Type B pancreatic cell (in vitro differentiated cells): ENCODE measurements around the gene GET4. TPM values are rescaled to one million over a fixed set of nuclear protein-coding genes. Genes with fewer than 3 reads are reported as not detected.

Source experiments
- DNase-seq: peaks from one replicate; pipeline ENCODE4 v3.0.0; 2021; ENCODE audit warnings: mixed read lengths; ENCODE audit not compliant: unreplicated experiment; ENCODE audit errors: extremely low spot score
- H3K27ac Mint-ChIP-seq: 2 replicates; pipeline ENCODE4 v1.8.0; 2021; ENCODE audit warnings: mild to moderate bottlenecking, mixed read lengths
- H3K27me3 Mint-ChIP-seq: 2 replicates; pipeline ENCODE4 v1.8.0; 2021; ENCODE audit warnings: mixed read lengths
- H3K36me3 Mint-ChIP-seq: 2 replicates; pipeline ENCODE4 v1.8.0; 2021; ENCODE audit warnings: mixed read lengths
- H3K4me1 Mint-ChIP-seq: one replicate; pipeline ENCODE4 v1.8.0; 2021; ENCODE audit warnings: mixed read lengths; ENCODE audit not compliant: unreplicated experiment
- H3K4me3 Mint-ChIP-seq: 2 replicates; pipeline ENCODE4 v1.8.0; 2021; ENCODE audit warnings: mild to moderate bottlenecking, mixed read lengths
- H3K9me3 Mint-ChIP-seq: 2 replicates; pipeline ENCODE4 v1.8.0; 2021; ENCODE audit warnings: mixed read lengths
- CTCF ChIP-seq: fragments of 200-600 bp; sonication (generic); conservative IDR thresholded peaks from 2 replicates; pipeline ENCODE4 v1.5.0; 2021; ENCODE audit warnings: antibody characterized with exemption, mild to moderate bottlenecking
- total RNA-seq: library from RNA; stranded (reverse); gene quantifications from 2 replicates; pipeline ENCODE4 v1.2.1, GENCODE V29; 2021; ENCODE audit warnings: low replicate concordance

Gene GET4
- total RNA-seq, 1 donor from 2014 or later = 46.3 TPM

- no peaks in the 10 kb centered on the region for H3K9me3 Mint-ChIP-seq
- H3K4me3 Mint-ChIP-seq = no peak overlapping the region
- no peaks in the 10 kb centered on the region for H3K36me3 Mint-ChIP-seq
- H3K27ac Mint-ChIP-seq = no peak overlapping the region
- no peak for TF ChIP-seq CTCF
- DNase-seq = no peak
- H3K27me3 Mint-ChIP-seq = peaks cover 15% of the 10 kb centered on the region
- H3K4me1 Mint-ChIP-seq = no peaks in the 10 kb centered on the region
Measured at GRCh38 chr7:903921-904755, 27.8 kb downstream of the GET4 start.

GRCh38 chr7:904847-905246 is 28.5 kb downstream of the GET4 start:
- H3K4me3 Mint-ChIP-seq = no peak overlapping the region
- peaks cover 17% of the 10 kb centered on the region for H3K27me3 Mint-ChIP-seq
- H3K27ac Mint-ChIP-seq = no peak overlapping the region

GRCh38 chr7:906776-907157 is 30.4 kb downstream of the GET4 start:
- DNase-seq = no peak
- TF ChIP-seq CTCF = no peak
- no peaks in the 10 kb centered on the region for H3K36me3 Mint-ChIP-seq
- H3K27me3 Mint-ChIP-seq = peaks cover 23% of the 10 kb centered on the region
- H3K4me3 Mint-ChIP-seq = no peak overlapping the region
- H3K4me1 Mint-ChIP-seq = no peaks in the 10 kb centered on the region
- no peaks in the 10 kb centered on the region for H3K9me3 Mint-ChIP-seq
- no peak overlapping the region for H3K27ac Mint-ChIP-seq

More at GRCh38 chr7:904847-905246, 28.5 kb downstream of the GET4 start:
- Mint-ChIP-seq H3K36me3 (no peaks in the 10 kb centered on the region), H3K4me1 (no peaks in the 10 kb centered on the region), H3K9me3 (no peaks in the 10 kb centered on the region)
- no peak for DNase-seq
- no peak for TF ChIP-seq CTCF

GRCh38 chr7:907158-907980 is 31.0 kb downstream of the GET4 start:
- no peak for DNase-seq
- no peak overlapping the region for H3K27ac Mint-ChIP-seq
- no peak overlapping the region for H3K4me3 Mint-ChIP-seq
- peaks cover 22% of the 10 kb centered on the region for H3K27me3 Mint-ChIP-seq
- H3K36me3 Mint-ChIP-seq = no peaks in the 10 kb centered on the region
- no peaks in the 10 kb centered on the region for H3K4me1 Mint-ChIP-seq
- no peak for TF ChIP-seq CTCF
- no peaks in the 10 kb centered on the region for H3K9me3 Mint-ChIP-seq

GRCh38 chr7:908159-908581 is 31.8 kb downstream of the GET4 start:
- Mint-ChIP-seq H3K4me1 (no peaks in the 10 kb centered on the region), H3K4me3 (no peak overlapping the region), H3K27me3 (peaks cover 14% of the 10 kb centered on the region), H3K36me3 (no peaks in the 10 kb centered on the region), H3K27ac (no peak overlapping the region), H3K9me3 (no peaks in the 10 kb centered on the region)
- DNase-seq = no peak
- TF ChIP-seq CTCF = no peak
